Measurements from ENCODE around the gene RNF123. TPM values are rescaled to one million over a fixed set of nuclear protein-coding genes. Genes with fewer than 3 reads are reported as not detected.

RNF123 gene
- total RNA-seq, 1 donor from 2014 or later, result 25.8 TPM

DNA sequence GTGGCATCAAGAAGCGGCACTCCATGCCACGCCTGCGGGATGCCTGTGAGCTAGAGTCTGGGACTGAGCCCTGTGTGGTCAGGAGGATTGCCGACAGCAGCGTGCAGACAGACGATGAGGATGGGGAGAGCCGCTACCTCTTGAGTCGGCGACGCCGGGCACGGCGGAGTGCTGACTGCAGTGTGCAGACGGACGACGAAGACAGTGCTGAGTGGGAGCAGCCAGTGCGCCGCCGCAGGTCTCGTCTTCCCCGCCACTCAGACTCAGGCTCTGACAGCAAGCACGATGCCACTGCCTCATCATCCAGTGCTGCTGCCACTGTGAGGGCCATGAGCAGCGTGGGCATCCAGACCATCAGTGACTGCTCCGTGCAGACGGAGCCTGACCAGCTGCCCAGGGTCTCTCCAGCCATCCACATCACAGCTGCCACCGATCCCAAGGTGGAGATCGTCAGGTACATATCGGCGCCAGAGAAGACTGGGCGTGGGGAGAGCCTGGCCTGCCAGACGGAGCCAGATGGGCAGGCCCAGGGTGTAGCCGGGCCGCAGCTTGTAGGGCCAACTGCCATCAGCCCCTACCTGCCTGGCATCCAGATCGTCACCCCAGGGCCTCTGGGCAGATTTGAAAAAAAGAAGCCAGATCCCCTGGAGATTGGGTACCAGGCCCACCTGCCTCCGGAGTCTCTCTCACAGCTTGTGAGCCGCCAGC, 32.0 kb upstream of the RNF123 start:
- intact Hi-C loops (cut with DNase I), result no loop called here

DNA sequence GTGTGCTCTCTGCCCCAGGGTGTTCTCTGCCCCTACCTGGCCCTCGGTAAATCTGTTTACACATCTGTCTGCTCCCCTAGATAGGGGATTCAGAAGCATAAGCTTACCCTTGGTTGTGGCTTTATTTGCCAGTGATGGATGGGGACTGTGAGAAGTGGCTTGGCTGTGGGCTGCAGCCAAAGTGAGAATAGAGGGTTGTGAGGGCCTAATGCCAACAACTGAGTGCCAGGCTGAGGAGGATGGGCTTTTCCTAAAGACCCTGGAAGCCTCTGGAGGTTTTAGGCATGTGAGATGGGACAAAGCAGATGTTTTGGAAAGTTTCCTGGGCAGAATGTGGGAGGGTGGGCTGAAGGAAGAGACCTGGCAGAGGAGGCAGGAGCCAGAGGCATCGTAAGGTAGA, 30.6 kb upstream of the RNF123 start:
- Histone ChIP-seq H3K4me3 (no peak overlapping the region), H3K36me3 (no peaks in the 10 kb centered on the region), H3K27me3 (no peaks in the 10 kb centered on the region), H3K9me3 (no peaks in the 10 kb centered on the region), H3K4me1 (no peaks in the 10 kb centered on the region), H3K27ac (no peak overlapping the region)
- no peak for DNase-seq (ENCODE audit: extremely low spot score in 2 of 2)
- TF ChIP-seq POLR2AphosphoS5 (IDR thresholded peaks at IDR 0.05; ENCODE audit: insufficient read depth in 1 of 2, low read depth in 1 of 2) (no peak), POLR2A (IDR thresholded peaks at IDR 0.05) (no peak)
- TF ChIP-seq, protein P1, sequence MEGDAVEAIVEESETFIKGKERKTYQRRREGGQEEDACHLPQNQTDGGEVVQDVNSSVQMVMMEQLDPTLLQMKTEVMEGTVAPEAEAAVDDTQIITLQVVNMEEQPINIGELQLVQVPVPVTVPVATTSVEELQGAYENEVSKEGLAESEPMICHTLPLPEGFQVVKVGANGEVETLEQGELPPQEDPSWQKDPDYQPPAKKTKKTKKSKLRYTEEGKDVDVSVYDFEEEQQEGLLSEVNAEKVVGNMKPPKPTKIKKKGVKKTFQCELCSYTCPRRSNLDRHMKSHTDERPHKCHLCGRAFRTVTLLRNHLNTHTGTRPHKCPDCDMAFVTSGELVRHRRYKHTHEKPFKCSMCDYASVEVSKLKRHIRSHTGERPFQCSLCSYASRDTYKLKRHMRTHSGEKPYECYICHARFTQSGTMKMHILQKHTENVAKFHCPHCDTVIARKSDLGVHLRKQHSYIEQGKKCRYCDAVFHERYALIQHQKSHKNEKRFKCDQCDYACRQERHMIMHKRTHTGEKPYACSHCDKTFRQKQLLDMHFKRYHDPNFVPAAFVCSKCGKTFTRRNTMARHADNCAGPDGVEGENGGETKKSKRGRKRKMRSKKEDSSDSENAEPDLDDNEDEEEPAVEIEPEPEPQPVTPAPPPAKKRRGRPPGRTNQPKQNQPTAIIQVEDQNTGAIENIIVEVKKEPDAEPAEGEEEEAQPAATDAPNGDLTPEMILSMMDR (IDR thresholded peaks at IDR 0.05), result no peak
- intact Hi-C loops (cut with DNase I), result no loop called here

More for the DNA sequence above, 32.0 kb upstream of the RNF123 start:
- Histone ChIP-seq H3K27ac (no peak overlapping the region), H3K27me3 (no peaks in the 10 kb centered on the region), H3K36me3 (no peaks in the 10 kb centered on the region), H3K4me1 (no peaks in the 10 kb centered on the region), H3K9me3 (no peaks in the 10 kb centered on the region), H3K4me3 (no peak overlapping the region)
- no peak for DNase-seq (ENCODE audit: extremely low spot score in 2 of 2)
- no peak for TF ChIP-seq POLR2AphosphoS5 (IDR thresholded peaks at IDR 0.05; ENCODE audit: insufficient read depth in 1 of 2, low read depth in 1 of 2)
- no peak for TF ChIP-seq POLR2A (IDR thresholded peaks at IDR 0.05)
- TF ChIP-seq, protein P1 (IDR thresholded peaks at IDR 0.05), result no peak

GRCh38 chr3:49659756-49660155, 29.6 kb upstream of the RNF123 start:
- no peaks in the 10 kb centered on the region for H3K9me3 ChIP-seq
- no peaks in the 10 kb centered on the region for H3K4me1 ChIP-seq
- H3K36me3 ChIP-seq, result no peaks in the 10 kb centered on the region
- H3K27me3 ChIP-seq, result no peaks in the 10 kb centered on the region
- H3K27ac ChIP-seq, result no peak overlapping the region
- DNase-seq (ENCODE audit: extremely low spot score in 2 of 2), result no peak
- H3K4me3 ChIP-seq, result no peak overlapping the region
- no peak for TF ChIP-seq POLR2AphosphoS5 (IDR thresholded peaks at IDR 0.05; ENCODE audit: insufficient read depth in 1 of 2, low read depth in 1 of 2)
- TF ChIP-seq, protein P1 (IDR thresholded peaks at IDR 0.05), result no peak
- TF ChIP-seq POLR2A (IDR thresholded peaks at IDR 0.05), result no peak
- intact Hi-C loops (cut with DNase I), result no loop called here

DNA sequence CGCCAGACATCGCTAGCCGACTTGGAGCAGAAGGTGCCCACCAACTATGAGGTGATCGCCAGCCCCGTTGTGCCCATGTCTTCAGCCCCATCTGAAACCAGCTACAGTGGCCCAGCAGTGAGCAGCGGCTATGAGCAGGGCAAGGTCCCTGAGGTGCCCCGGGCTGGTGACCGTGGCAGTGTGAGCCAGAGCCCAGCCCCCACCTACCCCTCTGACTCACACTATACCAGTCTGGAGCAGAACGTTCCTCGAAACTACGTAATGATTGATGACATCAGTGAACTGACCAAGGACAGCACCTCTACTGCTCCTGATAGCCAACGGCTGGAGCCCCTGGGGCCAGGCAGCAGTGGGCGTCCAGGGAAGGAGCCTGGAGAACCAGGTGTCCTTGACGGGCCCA, 28.1 kb upstream of the RNF123 start:
- Histone ChIP-seq H3K36me3 (no peaks in the 10 kb centered on the region), H3K9me3 (no peaks in the 10 kb centered on the region), H3K4me1 (no peaks in the 10 kb centered on the region), H3K27ac (no peak overlapping the region), H3K4me3 (no peak overlapping the region), H3K27me3 (no peaks in the 10 kb centered on the region)
- TF ChIP-seq, protein P1 (IDR thresholded peaks at IDR 0.05), result no peak
- TF ChIP-seq POLR2AphosphoS5 (IDR thresholded peaks at IDR 0.05; ENCODE audit: insufficient read depth in 1 of 2, low read depth in 1 of 2) (no peak), POLR2A (IDR thresholded peaks at IDR 0.05) (no peak)
- DNase-seq (ENCODE audit: extremely low spot score in 2 of 2), result no peak
- intact Hi-C loops (cut with DNase I), result no loop called here

GRCh38 chr3:49662021-49662420, 27.3 kb upstream of the RNF123 start:
- TF ChIP-seq, protein P1 (IDR thresholded peaks at IDR 0.05), result no peak
- TF ChIP-seq POLR2A (IDR thresholded peaks at IDR 0.05), result no peak
- TF ChIP-seq POLR2AphosphoS5 (IDR thresholded peaks at IDR 0.05; ENCODE audit: insufficient read depth in 1 of 2, low read depth in 1 of 2), result no peak
- Histone ChIP-seq H3K27me3 (no peaks in the 10 kb centered on the region), H3K4me3 (no peak overlapping the region), H3K4me1 (no peaks in the 10 kb centered on the region), H3K27ac (no peak overlapping the region), H3K9me3 (no peaks in the 10 kb centered on the region), H3K36me3 (no peaks in the 10 kb centered on the region)
- intact Hi-C loops (cut with DNase I), result no loop called here
- no peak for DNase-seq (ENCODE audit: extremely low spot score in 2 of 2)

All from vagina (tissue), 2 donors.